K562 (cell line): ENCODE data around the gene NCOR2. TPM values are rescaled to one million over a fixed set of nuclear protein-coding genes. Genes with fewer than 3 reads are reported as not detected.
A peak's percentile ranks its signal among the peaks of the same experiment; 100 is the strongest.

Experiments used
- ATAC-seq: fragments of 200-7000 bp; cut with Tn5 transposase; 3 replicates; pipeline ENCODE4 v1.9.1; 2020; ENCODE audit warnings: moderate library complexity
- BruUV-seq: library from RNA; stranded (reverse); fragments of 400-500 nt; replicated peaks from 2 replicates; lab custom pipeline; 2021; lab: Mats Ljungman, UMichigan
- CTCF ChIA-PET: fragments of 300-600 bp; formaldehyde crosslinking; extraction: SDS; loops from one replicate; lab custom pipeline; 2021; ENCODE audit warnings: low intra/inter-chr PET ratio; lab: Yijun Ruan, JAX
- POLR2A ChIA-PET: fragments of 300-600, 350-650 bp; sonication (Branson Sonifier 250); formaldehyde crosslinking; extraction: SDS; loops from one replicate; lab custom pipeline; 2021; ENCODE audit warnings: antibody characterized with exemption, inconsistent platforms; lab: Yijun Ruan, JAX
- DNase-seq, 4 experiments: peaks; one replicate each; pipeline versions ENCODE4 v3.0.0 to v3.0.0-alpha.2; 2011 to 2018; ENCODE audit warnings: low spot score in 3 of 4, mixed read lengths in 3 of 4; ENCODE audit errors: extremely low read depth in 1 of 4
- FAIRE-seq: peaks from 2 replicates; lab custom pipeline; 2011; peaks lifted over from hg19 to GRCh38; lab: Jason Lieb, UNC
- H2AFZ ChIP-seq: 2 replicates; pipeline ENCODE4 v1.6.0; 2011; ENCODE audit warnings: low read depth, low read length, control low read depth, inconsistent platforms
- H3K27ac ChIP-seq: fragments of 200-600 bp; 3 replicates; pipeline ENCODE4 v1.8.0; 2011; ENCODE audit warnings: low read depth, mild to moderate bottlenecking, control low read depth, inconsistent platforms, low read length, moderate library complexity, mixed read lengths; ENCODE audit errors: extremely low read depth
- H3K27me3 ChIP-seq, 2 experiments: fragments of 300-600 bp in 1 of 2; 2 replicates in 1 of 2; 3 replicates in 1 of 2; pipeline versions ENCODE4 v1.6.0 to v1.8.0; 2011; ENCODE audit warnings: inconsistent platforms in 2 of 2, low read length in 2 of 2, mild to moderate bottlenecking in 1 of 2, mixed read lengths in 1 of 2, moderate library complexity in 1 of 2; ENCODE audit not compliant: control insufficient read depth in 2 of 2, insufficient read depth in 2 of 2
- H3K36me3 ChIP-seq: fragments of 300-600 bp; 3 replicates; pipeline ENCODE4 v1.8.0; 2011; ENCODE audit warnings: mild to moderate bottlenecking, low read length, inconsistent platforms; ENCODE audit not compliant: control insufficient read depth, insufficient read depth
- H3K4me1 ChIP-seq, 2 experiments: fragments of 200-600 bp in 1 of 2; replicated peaks in 1 of 2; 2 replicates in 1 of 2; 3 replicates in 1 of 2; pipeline versions ENCODE4 v1.5.1 to v1.8.0; 2011; ENCODE audit warnings: inconsistent platforms in 2 of 2, low read length in 2 of 2, mild to moderate bottlenecking in 1 of 2, mixed read lengths in 1 of 2, moderate library complexity in 1 of 2; ENCODE audit not compliant: control insufficient read depth in 2 of 2, insufficient read depth in 2 of 2
- H3K4me2 ChIP-seq: 2 replicates; pipeline ENCODE4 v1.6.1; 2011; ENCODE audit warnings: low read length, control low read depth, inconsistent platforms, mixed read lengths; ENCODE audit not compliant: insufficient read depth
- H3K4me3 ChIP-seq: fragments of 200-600 bp; sonication (generic), shearing (Covaris generic); 2 replicates; pipeline ENCODE4 v1.5.1; 2016; ENCODE audit warnings: control low read depth, inconsistent platforms
- H3K79me2 ChIP-seq: fragments of 200-600 bp; 3 replicates; pipeline ENCODE4 v1.8.0; 2011; ENCODE audit warnings: low read length, inconsistent platforms; ENCODE audit not compliant: control insufficient read depth, insufficient read depth
- H3K9ac ChIP-seq, 2 experiments: 2 replicates each; pipeline versions ENCODE4 v1.6.0 to v1.6.1; 2011; ENCODE audit warnings: low read depth in 2 of 2, low read length in 2 of 2, control low read depth in 1 of 2, inconsistent platforms in 1 of 2, mild to moderate bottlenecking in 1 of 2, mixed read lengths in 1 of 2; ENCODE audit not compliant: insufficient read depth in 1 of 2
- H3K9me1 ChIP-seq: one replicate; pipeline ENCODE4 v1.6.0; 2011; ENCODE audit warnings: inconsistent platforms, mild to moderate bottlenecking, low read length, moderate library complexity; ENCODE audit not compliant: control insufficient read depth, insufficient read depth
- H3K9me3 ChIP-seq: replicated peaks from 2 replicates; pipeline ENCODE4 v1.5.1; 2011; ENCODE audit warnings: low read depth, low read length, inconsistent platforms; ENCODE audit not compliant: control insufficient read depth, insufficient read depth
- H4K20me1 ChIP-seq: replicated peaks from 2 replicates; pipeline ENCODE4 v1.6.1; 2011; ENCODE audit warnings: low read length, inconsistent platforms, mixed read lengths; ENCODE audit not compliant: control insufficient read depth, insufficient read depth
- BDP1 ChIP-seq: IDR thresholded peaks from 3 replicates; pipeline ENCODE4 v1.6.1; 2011; ENCODE audit not compliant: insufficient read length, insufficient read depth
- CHD4 ChIP-seq: fragments of 200-600 bp; sonication (generic); IDR thresholded peaks from 3 replicates; pipeline ENCODE4 v1.6.1; 2012; ENCODE audit warnings: low read depth, mild to moderate bottlenecking, mixed read lengths, low read length, inconsistent platforms; ENCODE audit not compliant: insufficient read depth, insufficient replicate concordance, poor library complexity, severe bottlenecking
- E2F6 ChIP-seq, 2 experiments: IDR thresholded peaks; 2 replicates each; pipeline ENCODE4 v1.6.1; 2011; ENCODE audit warnings: borderline replicate concordance in 1 of 2, control low read depth in 1 of 2, low read depth in 1 of 2, low read length in 1 of 2, mild to moderate bottlenecking in 1 of 2, mixed read lengths in 1 of 2, moderate library complexity in 1 of 2; ENCODE audit not compliant: insufficient read depth in 1 of 2, insufficient read length in 1 of 2, poor library complexity in 1 of 2, severe bottlenecking in 1 of 2; ENCODE audit errors: extremely low read depth in 1 of 2
- EP400 ChIP-seq: fragments of 450-650 bp; IDR thresholded peaks from 2 replicates; pipeline ENCODE4 v1.6.1; 2017; ENCODE audit warnings: antibody characterized with exemption, mild to moderate bottlenecking, moderate library complexity
- ESRRA ChIP-seq: fragments of 450-650 bp; IDR thresholded peaks from 2 replicates; pipeline ENCODE4 v1.6.1; 2014; ENCODE audit warnings: low read depth, mild to moderate bottlenecking, moderate library complexity, borderline replicate concordance
- GATAD2A ChIP-seq: fragments of 450-650 bp; IDR thresholded peaks from 2 replicates; pipeline ENCODE4 v1.6.1; 2017
- JUN ChIP-seq, 2 experiments: sonication (generic) in 1 of 2; formaldehyde crosslinking in 1 of 2; IDR thresholded peaks; 2 replicates each; pipeline versions ENCODE4 v1.6.1 to v1.8.0; 2012 to 2022; ENCODE audit warnings: borderline replicate concordance in 2 of 2, mild to moderate bottlenecking in 2 of 2, improper control_type of control experiment in 1 of 2, low read depth in 1 of 2, low read length in 1 of 2, missing genetic modification reagents in 1 of 2
- MECOM ChIP-seq: fragments of 250-450 bp; sonication (Bioruptor Pico); IDR thresholded peaks from 2 replicates; pipeline ENCODE4 v1.8.0; 2022; ENCODE audit warnings: inconsistent platforms
- MTF1 ChIP-seq: fragments of 250-450 bp; sonication (Bioruptor Pico); IDR thresholded peaks from 2 replicates; pipeline ENCODE4 v1.9.0; 2021; ENCODE audit warnings: moderate library complexity, mild to moderate bottlenecking, inconsistent platforms, borderline replicate concordance
- NBN ChIP-seq: fragments of 450-650 bp; IDR thresholded peaks from 2 replicates; pipeline ENCODE4 v1.6.1; 2016; ENCODE audit warnings: low read depth, mild to moderate bottlenecking
- SAFB2 ChIP-seq: fragments of 200-400 bp; formaldehyde crosslinking; IDR thresholded peaks from 2 replicates; pipeline ENCODE4 v1.6.1; 2018; ENCODE audit warnings: borderline replicate concordance, low read length, low read depth, moderate library complexity; ENCODE audit not compliant: severe bottlenecking
- SMAD3 ChIP-seq: fragments of 450-650 bp; formaldehyde crosslinking; conservative IDR thresholded peaks from 2 replicates; pipeline ENCODE4 v1.4.0; 2020; ENCODE audit warnings: mild to moderate bottlenecking
- TOE1 ChIP-seq, 2 experiments: fragments of 450-650 bp in 1 of 2; sonication (generic) in 1 of 2; formaldehyde crosslinking in 1 of 2; IDR thresholded peaks; 2 replicates each; pipeline versions ENCODE4 v1.7.1 to v1.8.0; 2016 to 2022; ENCODE audit warnings: borderline replicate concordance in 2 of 2, mild to moderate bottlenecking in 2 of 2, antibody characterized with exemption in 1 of 2, inconsistent platforms in 1 of 2, low read depth in 1 of 2, missing genetic modification reagents in 1 of 2, moderate library complexity in 1 of 2
- U2AF2 ChIP-seq: fragments of 200-400 bp; formaldehyde crosslinking; optimal IDR thresholded peaks from 2 replicates; pipeline ENCODE3; 2017; ENCODE audit warnings: low read depth, mild to moderate bottlenecking, low read length
- ZBTB8A ChIP-seq: fragments of 450-650 bp; IDR thresholded peaks from 2 replicates; pipeline ENCODE4 v1.6.1; 2018; ENCODE audit warnings: mild to moderate bottlenecking, moderate library complexity; ENCODE audit not compliant: partially characterized antibody
- ZFPM2 ChIP-seq: fragments of 250-450 bp; sonication (Bioruptor Pico); IDR thresholded peaks from 2 replicates; pipeline ENCODE4 v1.5.1; 2022; ENCODE audit warnings: mild to moderate bottlenecking
- ZMIZ1 ChIP-seq, 2 experiments: fragments of 150-350 bp in 1 of 2; IDR thresholded peaks; 2 replicates each; pipeline ENCODE4 v1.6.1; 2012 to 2016; ENCODE audit warnings: low read depth in 2 of 2, low read length in 2 of 2, mild to moderate bottlenecking in 1 of 2, moderate library complexity in 1 of 2
- ZNF134 ChIP-seq: fragments of 250-450 bp; sonication (Bioruptor Pico); conservative IDR thresholded peaks from 2 replicates; pipeline ENCODE4 v1.4.0; 2020
- WGBS: fragments of 100-300 bp; shearing (Covaris generic); methylation state at CpG from one replicate; pipeline ENCODE4 v1.1.6; 2016; ENCODE audit warnings: low coverage, mixed read lengths; ENCODE audit not compliant: insufficient coverage; ENCODE audit errors: missing lambda C conversion rate; 5-methylcytosine and 5-hydroxymethylcytosine counted together
- in situ Hi-C: fragments of 300-500 bp; cut with MboI; formaldehyde crosslinking; loops from 4 replicates; pipeline ENCODE4 v1.15.0; 2018; ENCODE audit warnings: inconsistent platforms, mixed read lengths
- intact Hi-C: fragments of 100-400 bp; cut with micrococcal nuclease; formaldehyde crosslinking; loops from 2 replicates; pipeline ENCODE4 v1.14.2; 2022
- polyA plus RNA-seq, 8 experiments: library from polyadenylated mRNA; depleted of rRNA in 4 of 8; stranded (reverse) in 5 of 8; unstranded in 3 of 8; fragments of >200 nt; fragmentation: Nextera tagmentation in 2 of 8; fragmentation: Illumina TruSeq in 1 of 8; extraction: Ambion mirVana in 2 of 8; extraction: Trizol in 1 of 8; gene quantifications; 2 replicates each; pipeline versions ENCODE4 v1.2.1 to v1.2.3, GENCODE V29; 2011 to 2014; ENCODE audit warnings: inconsistent platforms in 1 of 8, missing spikeins in 1 of 8
- total RNA-seq, 7 experiments: library from RNA; depleted of rRNA in 6 of 7; stranded (reverse); fragments of >200 nt in 6 of 7; fragmentation: Illumina TruSeq in 2 of 7; extraction: Trizol in 2 of 7; gene quantifications; 2 replicates each; pipeline versions ENCODE4 v1.2.1 to v1.2.3, GENCODE V29; 2011 to 2021; ENCODE audit warnings: low replicate concordance in 1 of 7

Gene NCOR2
- total and polyA plus RNA-seq, 9 of the 15 experiments (the other 6 are each of a cell fraction or from before 2014, with no cell fraction given): 0.18 to 126 (median 8.4) TPM

GRCh38 chr12:124523071-124523470, 44.3 kb downstream of the NCOR2 start:
- Histone ChIP-seq H3K9me3 (no peaks in the 10 kb centered on the region), H3K4me2 (no peak overlapping the region), H3K4me3 (no peak overlapping the region), H3K79me2 (peaks cover 36% of the 10 kb centered on the region), H2AFZ (no peak overlapping the region), H3K4me1 (peaks cover 13 to 51% of the 10 kb centered on the region in 2 experiments), H3K27ac (no peak overlapping the region), H3K27me3 (no peaks in the 10 kb centered on the region), H3K9ac (peak overlapping the region in 1 of 2 experiments; percentile 26; a peak in 1 of 4 replicates), H4K20me1 (peaks cover 16% of the 10 kb centered on the region), H3K9me1 (no peaks in the 10 kb centered on the region), H3K36me3 (0 out of 3 replicates have a peak, but pooled peaks cover 6% of the 10 kb centered on the region)
- CTCF ChIA-PET: interaction anchor here (0.7 kb wide), 1 partner anchor 368 kb away, joined by 3 read pairs; no protein-coding TSS in a partner anchor
- TF ChIP-seq EP400: no peak
- TF ChIP-seq CHD4: no peak
- TF ChIP-seq ZBTB8A: no peak
- TF ChIP-seq SMAD3: no peak
- TF ChIP-seq BDP1: no peak
- TF ChIP-seq TOE1 (IDR thresholded peaks at IDR 0.05; ENCODE audit: borderline replicate concordance): no peak
- no peak for TF ChIP-seq TOE1 (CRISPR knock-in tag; IDR thresholded peaks at IDR 0.05; ENCODE audit: borderline replicate concordance, low read depth)
- TF ChIP-seq E2F6 (IDR thresholded peaks at IDR 0.05; ENCODE audit: borderline replicate concordance in 1 of 2, extremely low read depth in 1 of 2, insufficient read depth in 1 of 2, insufficient read length in 1 of 2, low read depth in 1 of 2, low read length in 1 of 2, poor library complexity in 1 of 2, severe bottlenecking in 1 of 2): no peak
- no peak for TF ChIP-seq MECOM (CRISPR knock-in tag)
- no peak for TF ChIP-seq ZFPM2 (CRISPR knock-in tag)
- TF ChIP-seq GATAD2A: no peak
- no peak for TF ChIP-seq NBN
- no peak for TF ChIP-seq JUN (IDR thresholded peaks at IDR 0.05; ENCODE audit: borderline replicate concordance, low read depth, low read length)
- no peak for TF ChIP-seq JUN (CRISPR knock-in tag; IDR thresholded peaks at IDR 0.05; ENCODE audit: borderline replicate concordance)
- TF ChIP-seq U2AF2: no peak
- no peak for TF ChIP-seq ZMIZ1 (IDR thresholded peaks at IDR 0.05; ENCODE audit: low read depth in 2 of 2, low read length in 2 of 2)
- no peak for TF ChIP-seq MTF1 (CRISPR knock-in tag)
- no peak for TF ChIP-seq SAFB2
- TF ChIP-seq ESRRA: no peak
- TF ChIP-seq ZNF134 (CRISPR knock-in tag): no peak
- ATAC-seq: no peak
- DNase-seq: no peak
- no peak for FAIRE-seq
- POLR2A ChIA-PET: no interaction called here
- in situ Hi-C loops: no loop called here
- BruUV-seq: no TSS peak
- 85% methylated on average over 11 of the region's 12 CpGs for WGBS
- intact Hi-C loops: no loop called here
